Esophagus muscularis mucosa (tissue), 4 donors: ENCODE measurements around the gene B3GALT6.

Experiments
- EP300 ChIP-seq: sonication (generic); formaldehyde crosslinking; IDR thresholded peaks from one replicate; pipeline ENCODE4 v1.6.1; 2017; ENCODE audit warnings: antibody characterized with exemption
- POLR2A ChIP-seq: fragments of 450-650 bp; IDR thresholded peaks from one replicate; pipeline ENCODE4 v1.6.1; 2017; ENCODE audit warnings: antibody characterized with exemption, moderate library complexity, mild to moderate bottlenecking, low read depth
- POLR2AphosphoS5 ChIP-seq, 2 donors: sonication (generic); formaldehyde crosslinking; IDR thresholded peaks; one replicate each; pipeline ENCODE4 v1.6.1; 2017; ENCODE audit warnings: antibody characterized with exemption in 2 of 2
- TF ChIP-seq, protein P1 (sequence below), 3 experiments: fragments of 200-600 bp in 2 of 3; fragments of 450-650 bp in 1 of 3; sonication (generic) in 2 of 3; IDR thresholded peaks; one replicate each; pipeline ENCODE4 v1.5.1; 2017 to 2019; ENCODE audit warnings: antibody characterized with exemption in 3 of 3, mild to moderate bottlenecking in 2 of 3, moderate library complexity in 1 of 3

DNA sequence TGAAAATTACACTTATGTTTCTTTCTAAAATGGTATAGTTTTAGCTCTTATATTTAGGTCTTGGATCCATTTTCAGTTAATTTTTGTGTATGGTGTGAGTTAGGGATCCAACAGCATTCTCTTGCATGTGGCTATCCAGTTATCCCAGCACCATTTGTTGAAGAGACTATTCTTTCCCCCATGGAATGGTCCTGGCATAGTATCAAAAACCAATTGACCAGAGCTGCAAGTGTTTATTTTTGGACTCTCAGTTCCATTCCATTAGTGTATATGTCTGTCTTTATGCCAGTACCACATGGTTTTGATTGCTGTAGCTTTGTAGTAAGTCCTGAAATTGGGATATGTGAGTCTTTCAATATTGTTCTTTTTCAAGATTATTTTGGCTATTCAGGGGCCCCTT is 44.1 kb upstream of the B3GALT6 start:
- no peak for TF ChIP-seq POLR2AphosphoS5 (IDR thresholded peaks at IDR 0.05)
- TF ChIP-seq, protein P1, sequence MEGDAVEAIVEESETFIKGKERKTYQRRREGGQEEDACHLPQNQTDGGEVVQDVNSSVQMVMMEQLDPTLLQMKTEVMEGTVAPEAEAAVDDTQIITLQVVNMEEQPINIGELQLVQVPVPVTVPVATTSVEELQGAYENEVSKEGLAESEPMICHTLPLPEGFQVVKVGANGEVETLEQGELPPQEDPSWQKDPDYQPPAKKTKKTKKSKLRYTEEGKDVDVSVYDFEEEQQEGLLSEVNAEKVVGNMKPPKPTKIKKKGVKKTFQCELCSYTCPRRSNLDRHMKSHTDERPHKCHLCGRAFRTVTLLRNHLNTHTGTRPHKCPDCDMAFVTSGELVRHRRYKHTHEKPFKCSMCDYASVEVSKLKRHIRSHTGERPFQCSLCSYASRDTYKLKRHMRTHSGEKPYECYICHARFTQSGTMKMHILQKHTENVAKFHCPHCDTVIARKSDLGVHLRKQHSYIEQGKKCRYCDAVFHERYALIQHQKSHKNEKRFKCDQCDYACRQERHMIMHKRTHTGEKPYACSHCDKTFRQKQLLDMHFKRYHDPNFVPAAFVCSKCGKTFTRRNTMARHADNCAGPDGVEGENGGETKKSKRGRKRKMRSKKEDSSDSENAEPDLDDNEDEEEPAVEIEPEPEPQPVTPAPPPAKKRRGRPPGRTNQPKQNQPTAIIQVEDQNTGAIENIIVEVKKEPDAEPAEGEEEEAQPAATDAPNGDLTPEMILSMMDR (IDR thresholded peaks at IDR 0.05), result no peak
- TF ChIP-seq POLR2A, result no peak
- TF ChIP-seq EP300, result no peak
